PC-3 (cell line): Measurements from ENCODE around the gene INF2.

Experiments used
- CTCF ChIP-seq: fragments of 300-600 bp; sonication (generic); conservative IDR thresholded peaks from 2 replicates; pipeline ENCODE4 v1.5.1; 2017; ENCODE audit warnings: antibody characterized with exemption, low read depth, mild to moderate bottlenecking, low read length
- EZH2phosphoT487 ChIP-seq: fragments of 300-600 bp; sonication (generic); IDR thresholded peaks from 2 replicates; pipeline ENCODE4 v1.6.1; 2018; ENCODE audit warnings: mild to moderate bottlenecking, antibody characterized with exemption, low read length, borderline replicate concordance

DNA sequence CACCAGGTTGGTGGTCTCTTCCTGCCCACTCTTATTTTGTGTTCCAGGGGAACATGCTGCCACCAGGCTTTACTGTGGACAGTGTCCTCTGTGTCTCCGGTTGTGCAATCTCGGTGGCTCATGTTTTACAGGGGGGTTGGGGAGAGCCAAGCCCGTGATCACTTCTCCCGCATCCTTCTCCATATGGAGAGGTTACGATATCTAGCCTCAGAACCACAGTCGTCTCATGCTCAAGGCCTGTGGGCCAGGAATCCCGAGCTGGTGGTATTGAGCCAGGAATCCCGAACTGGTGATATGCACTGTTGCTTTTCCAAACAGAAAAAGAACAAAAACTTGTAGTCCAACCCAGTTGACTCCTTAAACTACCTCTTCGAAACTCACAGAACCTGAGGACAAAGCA, 37.0 kb upstream of the INF2 start:
- TF ChIP-seq CTCF (no peak), EZH2phosphoT487 (no peak)
